ENCODE results near the gene NINJ1.

The NINJ1 gene

GRCh38 chr9:93134015-93134739 lies at the start of gene NINJ1:
TSS of gene NINJ1 (minus strand) at chr9:93134251. CDS start at chr9:93134217, 34 bp downstream.
- DNase-seq (ENCODE audit: low read depth): peak; percentile 90

GRCh38 chr9:93183131-93183662 lies 49.1 kb upstream of the NINJ1 start:
- no peak for DNase-seq (ENCODE audit: low read depth)

- DNase-seq (ENCODE audit: low read depth): no peak
These were observed 48.5 kb upstream of the NINJ1 start for GRCh38 chr9:93182572-93182971.

GRCh38 chr9:93181672-93182435 lies 47.8 kb upstream of the NINJ1 start:
- DNase-seq (ENCODE audit: low read depth): no peak

- DNase-seq (ENCODE audit: low read depth): no peak
These were observed 46.9 kb upstream of the NINJ1 start for GRCh38 chr9:93180938-93181337.

- DNase-seq (ENCODE audit: low read depth): no peak
These were observed 45.1 kb upstream of the NINJ1 start for GRCh38 chr9:93178851-93179786.

- DNase-seq (ENCODE audit: low read depth): no peak
These were observed 43.6 kb upstream of the NINJ1 start for GRCh38 chr9:93177676-93178075.

GRCh38 chr9:93174976-93175375 lies 40.9 kb upstream of the NINJ1 start:
- no peak for DNase-seq (ENCODE audit: low read depth)

- no peak for DNase-seq (ENCODE audit: low read depth)
These were observed 39.5 kb upstream of the NINJ1 start for GRCh38 chr9:93173365-93174051.

GRCh38 chr9:93172666-93173364 lies 38.8 kb upstream of the NINJ1 start:
- DNase-seq (ENCODE audit: low read depth): no peak

GRCh38 chr9:93171261-93171990 lies 37.4 kb upstream of the NINJ1 start:
- DNase-seq (ENCODE audit: low read depth): no peak

- DNase-seq (ENCODE audit: low read depth): no peak
These were observed 36.5 kb upstream of the NINJ1 start for GRCh38 chr9:93170571-93170970.

- no peak for DNase-seq (ENCODE audit: low read depth)
These were observed 35.4 kb upstream of the NINJ1 start for GRCh38 chr9:93169444-93169843.

GRCh38 chr9:93168581-93168980 lies 34.5 kb upstream of the NINJ1 start:
- DNase-seq (ENCODE audit: low read depth): no peak

GRCh38 chr9:93167838-93168237 lies 33.8 kb upstream of the NINJ1 start:
- no peak for DNase-seq (ENCODE audit: low read depth)

GRCh38 chr9:93167185-93167584 lies 33.1 kb upstream of the NINJ1 start:
- DNase-seq (ENCODE audit: low read depth): no peak

- no peak for DNase-seq (ENCODE audit: low read depth)
These were observed 32.6 kb upstream of the NINJ1 start for GRCh38 chr9:93166699-93167098.

GRCh38 chr9:93164085-93164484 lies 30.0 kb upstream of the NINJ1 start:
- no peak for DNase-seq (ENCODE audit: low read depth)

- no peak for DNase-seq (ENCODE audit: low read depth)
These were observed 27.9 kb upstream of the NINJ1 start for GRCh38 chr9:93161786-93162562.

Data from T-helper 22 cell (primary cell).